Measurements from ENCODE around the gene C1QBP.
"Not testable (repeated sequence)": the region's sequence is repeated elsewhere in the genome, so short reads cannot be mapped to it uniquely, and the experiment has no call there.

The C1QBP gene, protein sequence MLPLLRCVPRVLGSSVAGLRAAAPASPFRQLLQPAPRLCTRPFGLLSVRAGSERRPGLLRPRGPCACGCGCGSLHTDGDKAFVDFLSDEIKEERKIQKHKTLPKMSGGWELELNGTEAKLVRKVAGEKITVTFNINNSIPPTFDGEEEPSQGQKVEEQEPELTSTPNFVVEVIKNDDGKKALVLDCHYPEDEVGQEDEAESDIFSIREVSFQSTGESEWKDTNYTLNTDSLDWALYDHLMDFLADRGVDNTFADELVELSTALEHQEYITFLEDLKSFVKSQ

DNA sequence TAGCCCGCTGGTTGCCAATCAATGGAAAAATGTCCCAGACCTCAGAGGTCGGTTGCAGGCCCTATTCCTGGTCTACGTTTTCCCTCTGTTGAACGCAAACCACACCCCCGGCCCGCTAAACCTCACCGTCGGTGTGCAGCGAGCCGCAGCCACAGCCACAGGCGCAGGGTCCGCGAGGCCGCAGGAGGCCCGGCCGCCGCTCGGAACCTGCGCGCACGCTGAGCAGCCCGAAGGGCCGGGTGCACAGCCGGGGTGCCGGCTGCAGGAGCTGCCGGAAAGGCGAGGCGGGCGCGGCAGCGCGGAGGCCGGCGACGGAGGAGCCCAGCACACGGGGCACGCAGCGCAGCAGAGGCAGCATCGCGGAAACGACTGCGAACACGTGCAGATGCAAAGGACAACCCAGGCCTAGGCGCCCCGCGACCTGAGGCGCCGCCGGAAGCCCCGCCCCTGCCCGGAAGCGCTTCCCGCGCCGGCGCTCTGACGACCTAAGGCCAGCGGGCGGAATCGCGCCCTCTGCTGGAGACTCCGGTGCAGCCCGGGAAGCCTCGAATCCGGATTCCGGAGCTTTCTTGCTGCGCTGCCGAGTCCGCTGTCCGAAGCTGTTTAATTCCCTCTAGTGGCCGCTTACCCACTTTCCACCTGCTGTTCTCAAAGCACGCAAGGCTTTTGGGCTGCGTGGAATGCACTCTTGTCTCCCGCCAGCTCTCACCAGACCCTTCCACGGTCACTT lies at the start of gene C1QBP:
C1QBP (minus strand) TSS at position 440 of the 730 bp plus-strand sequence; CDS start at position 358, 82 bp downstream.
- peak; percentile 67 for DNase-seq

DNA sequence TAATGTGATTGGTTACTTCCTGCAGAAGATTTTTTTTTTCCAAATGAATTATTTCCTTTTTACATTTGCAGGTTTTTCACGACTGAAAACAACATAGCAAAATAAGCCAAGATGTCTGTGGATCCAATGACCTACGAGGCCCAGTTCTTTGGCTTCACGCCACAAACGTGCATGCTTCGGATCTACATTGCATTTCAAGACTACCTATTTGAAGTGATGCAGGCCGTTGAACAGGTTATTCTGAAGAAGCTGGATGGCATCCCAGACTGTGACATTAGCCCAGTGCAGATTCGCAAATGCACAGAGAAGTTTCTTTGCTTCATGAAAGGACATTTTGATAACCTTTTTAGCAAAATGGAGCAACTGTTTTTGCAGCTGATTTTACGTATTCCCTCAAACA lies 49.8 kb upstream of the C1QBP start:
- no peak for DNase-seq

DNA sequence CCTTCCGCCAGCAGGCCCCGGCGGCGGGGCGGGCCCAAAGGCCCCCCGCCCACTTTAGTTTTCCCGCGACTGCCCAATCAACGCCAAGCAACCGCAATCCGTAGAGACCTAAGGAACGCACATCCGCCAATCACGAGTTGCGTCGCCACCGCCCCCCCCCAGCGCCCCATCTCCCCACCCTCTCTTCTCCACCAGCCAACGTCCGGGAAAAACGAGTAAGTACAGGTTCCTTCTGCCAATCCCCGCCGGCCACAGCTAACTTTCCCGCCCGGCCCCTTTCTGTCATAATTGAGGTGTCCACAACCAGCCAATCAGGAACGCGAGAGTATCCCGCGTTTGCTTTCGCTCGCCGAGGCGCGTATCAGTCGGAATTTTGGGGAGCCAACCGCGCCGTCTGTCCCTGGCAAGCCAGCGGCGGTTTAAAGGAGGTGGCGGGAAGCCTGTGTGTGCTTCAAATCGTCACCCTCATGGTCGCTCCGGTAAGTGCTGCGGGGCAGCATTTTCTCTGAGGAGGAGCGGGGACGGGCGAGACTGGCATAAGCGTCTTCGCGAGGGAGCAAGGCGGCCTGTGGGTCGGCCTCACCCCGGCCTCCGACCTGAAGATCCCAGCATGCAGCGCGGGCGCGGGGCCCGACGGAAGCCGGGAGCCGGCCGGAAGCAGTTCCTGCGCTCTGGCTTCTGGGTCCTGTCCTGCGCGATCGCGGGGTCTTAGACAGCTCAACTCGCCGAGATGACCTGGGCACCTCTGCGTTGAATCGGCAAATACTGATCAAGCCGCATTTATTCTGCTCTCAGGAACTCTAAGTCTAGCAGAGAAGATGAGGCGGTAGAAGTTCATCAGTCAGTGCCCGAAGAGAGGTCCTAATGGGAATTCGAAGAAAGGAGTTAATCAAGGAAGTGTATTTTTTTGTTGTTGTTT lies 47.5 kb upstream of the C1QBP start, which contains the start of gene MIS12:
MIS12 (plus strand) TSS at position 361 of the 919 bp plus-strand sequence. CDS start 2,297 bp downstream, outside the sequence.
- peak; percentile 97 for DNase-seq

DNA sequence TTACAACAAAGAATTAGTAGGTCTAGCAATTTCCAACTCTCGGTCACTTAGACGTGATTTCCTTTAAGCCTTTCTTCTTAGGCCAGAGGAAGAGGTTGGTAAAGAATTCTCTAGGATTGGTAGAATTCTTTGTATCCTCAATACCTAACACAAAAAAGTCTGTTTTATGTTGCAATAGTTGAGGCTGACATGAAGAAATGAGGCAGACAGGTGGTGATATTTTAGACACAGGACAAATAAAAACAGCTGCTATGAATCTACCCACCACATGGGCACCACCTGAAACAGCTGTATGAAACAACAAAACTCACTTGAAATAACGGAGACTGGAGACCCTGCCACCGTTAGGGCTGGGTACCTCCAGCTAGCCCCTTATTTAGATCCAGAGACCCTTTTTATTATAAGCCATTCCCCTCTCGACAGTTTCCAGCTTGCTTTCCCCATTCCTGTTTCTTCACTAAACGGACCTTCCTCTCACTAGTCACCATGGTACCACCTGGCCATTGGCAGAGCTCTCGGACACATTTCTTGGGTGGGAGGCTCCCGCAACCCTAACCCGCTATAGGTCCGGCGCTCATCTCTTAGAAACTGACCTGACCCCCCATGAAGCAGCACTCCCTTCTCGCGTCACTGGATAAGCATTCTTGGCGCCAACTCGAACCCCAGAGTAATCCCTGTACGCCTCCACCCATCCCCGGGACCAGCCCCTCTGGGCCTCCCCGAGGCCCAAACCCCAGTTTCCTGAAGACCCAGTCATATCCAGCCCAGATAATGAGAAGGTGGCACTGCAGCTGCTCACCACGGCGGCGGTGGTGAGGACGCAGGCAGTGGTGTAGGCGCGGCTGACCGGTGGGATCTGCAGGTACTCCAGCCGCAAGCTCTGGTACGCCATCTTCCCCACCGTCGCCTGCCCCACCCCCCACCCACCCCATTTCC lies 46.6 kb upstream of the C1QBP start, which contains the start of gene DERL2:
DERL2 (minus strand) TSS at position 909 of the 936 bp plus-strand sequence; CDS start at position 892, 17 bp downstream.
- no peak for DNase-seq

DNA sequence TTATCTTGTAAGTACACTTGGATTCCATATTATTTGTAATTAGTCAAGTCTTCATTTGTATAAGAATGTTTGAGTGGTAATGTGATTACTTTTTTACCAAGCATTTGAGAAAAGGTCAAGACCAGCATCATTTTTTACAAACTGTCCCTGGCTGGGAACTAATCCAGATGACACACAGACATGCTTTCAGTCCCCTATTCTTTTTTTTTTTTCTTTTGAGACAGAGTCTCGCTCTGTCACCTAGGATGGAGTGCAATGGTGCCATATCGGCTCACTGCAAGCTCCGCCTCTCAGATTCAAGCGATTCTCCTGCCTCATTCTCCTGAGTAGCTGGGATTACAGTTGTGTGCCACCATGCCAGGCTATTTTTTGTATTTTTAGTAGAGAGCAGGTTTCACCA lies 42.5 kb upstream of the C1QBP start:
- no peak for DNase-seq

DNA sequence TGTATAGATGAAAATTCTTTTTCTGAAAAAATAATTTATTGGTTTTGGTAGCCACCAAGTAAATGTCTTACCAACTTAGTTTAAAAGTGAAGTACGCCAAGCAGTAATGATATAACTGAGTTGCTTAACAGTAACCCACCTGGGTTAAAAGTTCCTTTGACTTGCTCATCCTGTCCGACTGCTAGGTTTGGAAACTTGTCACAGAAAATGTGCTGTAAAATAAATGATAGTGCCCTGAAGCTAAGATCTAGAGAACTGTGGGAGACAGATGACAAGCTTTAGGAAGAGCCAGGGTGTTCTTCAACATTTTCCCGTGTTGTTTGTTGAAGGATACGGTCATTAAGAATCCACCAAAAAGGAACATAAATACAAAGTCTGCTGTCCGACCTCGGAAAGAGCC lies 42.0 kb upstream of the C1QBP start:
- no peak for DNase-seq

DNA sequence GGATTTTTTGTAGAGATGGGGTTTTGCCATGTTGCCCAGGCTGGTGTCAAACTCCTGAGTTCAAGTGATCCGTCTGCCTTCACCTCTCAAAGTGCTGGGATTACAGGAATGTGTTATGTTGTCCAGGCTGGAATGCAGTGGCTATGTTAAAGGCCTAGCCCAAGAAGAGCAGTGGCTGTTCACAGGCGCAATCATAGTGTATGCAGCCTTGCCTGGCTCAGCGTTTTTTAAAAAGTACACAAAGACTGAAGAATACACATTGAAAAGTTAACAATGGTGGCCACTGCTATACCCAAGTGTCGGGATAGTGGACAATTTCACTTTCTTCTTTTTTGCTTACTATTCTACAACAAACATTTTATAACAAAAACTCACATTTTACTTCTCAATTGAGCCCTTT lies 40.0 kb upstream of the C1QBP start:
- DNase-seq: no peak

DNA sequence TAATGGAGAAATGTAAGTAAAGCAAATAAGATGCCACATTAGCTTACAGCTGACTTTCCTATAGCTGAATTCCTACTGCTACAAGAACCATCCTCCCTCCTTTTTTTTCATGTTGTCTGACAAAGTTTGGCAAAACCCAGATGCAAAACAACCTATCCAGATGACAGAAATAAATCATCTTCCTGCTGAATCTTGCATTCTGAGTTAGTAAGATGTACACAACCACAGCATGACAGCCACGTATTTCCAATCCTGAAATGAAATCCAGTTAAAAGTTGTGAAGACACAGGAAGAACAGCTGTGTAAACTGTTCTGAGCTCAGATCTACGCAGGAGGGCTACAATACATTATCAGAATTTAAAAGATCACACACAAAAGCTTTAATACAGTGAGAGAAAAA lies 35.0 kb upstream of the C1QBP start:
- no peak for DNase-seq

DNA sequence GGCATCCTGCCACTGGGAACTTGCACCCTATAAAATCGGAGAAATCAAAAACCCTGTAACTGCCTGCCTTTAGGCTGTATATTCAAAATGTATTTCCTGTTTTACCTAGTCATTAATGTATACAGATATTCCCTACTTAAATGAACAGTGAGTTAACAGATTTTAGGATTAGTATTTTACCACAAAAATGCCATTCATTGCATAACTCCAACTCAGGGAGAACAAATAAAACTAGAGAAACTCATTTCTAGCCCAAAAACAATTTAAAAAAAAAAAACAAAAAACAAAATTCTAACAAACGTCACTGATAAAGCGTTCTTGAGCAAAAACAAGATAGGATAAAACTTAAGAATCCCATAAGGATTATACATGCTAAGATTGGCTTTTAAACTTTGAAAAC lies 33.6 kb upstream of the C1QBP start:
- no peak for DNase-seq

DNA sequence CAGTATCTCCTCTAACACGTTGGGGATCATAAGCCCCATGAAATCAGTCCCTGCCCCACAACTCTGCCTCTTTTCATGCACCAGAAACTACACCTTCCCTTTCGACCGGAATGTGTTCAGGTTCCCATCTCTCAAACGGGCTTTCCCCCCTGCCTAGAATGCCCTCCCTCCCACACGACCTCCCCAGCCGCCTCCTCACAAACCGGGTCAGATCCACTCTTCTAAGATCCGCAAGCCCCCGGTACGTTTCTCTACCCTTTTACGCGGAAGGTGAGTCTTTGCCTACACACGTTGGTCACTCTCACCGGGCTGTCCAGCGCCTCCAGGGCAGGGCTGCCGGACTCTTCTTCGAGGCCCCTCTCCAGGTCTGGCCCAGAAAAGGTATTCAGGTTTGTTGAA lies 29.1 kb upstream of the C1QBP start:
- DNase-seq: no peak

DNA sequence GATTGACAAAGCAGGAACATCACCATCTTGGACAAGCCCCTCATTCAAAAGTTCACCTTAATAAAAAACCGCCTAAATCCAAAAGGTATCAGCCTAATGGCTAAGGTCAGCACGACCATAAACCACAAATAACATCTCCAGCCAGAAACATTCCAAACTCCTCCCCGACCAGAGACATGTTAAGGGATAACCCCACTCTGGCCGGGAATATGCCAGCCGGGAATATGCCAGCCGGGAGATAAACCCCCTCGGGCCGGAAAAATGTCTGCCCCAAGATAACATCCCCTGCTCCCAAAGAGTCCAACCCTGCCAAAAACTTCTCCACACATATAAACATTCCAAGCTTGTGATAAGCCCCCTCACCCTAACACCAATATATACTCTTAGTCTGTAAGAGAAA lies 28.5 kb upstream of the C1QBP start:
- no peak for DNase-seq

DNA sequence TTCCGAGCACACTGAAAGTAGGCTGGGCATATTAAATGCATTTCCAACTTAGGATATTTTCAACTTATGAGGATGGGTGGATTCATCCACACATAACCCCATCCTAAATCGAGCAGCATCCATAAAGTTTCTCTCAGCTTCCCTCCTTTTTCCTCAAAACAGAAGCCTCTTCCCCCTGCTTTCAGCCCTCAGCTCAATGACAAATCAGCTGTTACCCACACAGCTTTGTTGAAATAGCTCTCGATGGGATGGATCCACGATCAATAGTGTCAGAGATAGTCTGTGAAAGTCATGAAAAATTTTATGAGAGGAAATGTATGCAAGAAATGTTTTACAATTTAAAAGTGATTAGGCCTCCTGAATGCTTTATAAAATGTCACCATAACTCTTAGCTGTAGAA lies 27.3 kb upstream of the C1QBP start:
- no peak for DNase-seq

DNA sequence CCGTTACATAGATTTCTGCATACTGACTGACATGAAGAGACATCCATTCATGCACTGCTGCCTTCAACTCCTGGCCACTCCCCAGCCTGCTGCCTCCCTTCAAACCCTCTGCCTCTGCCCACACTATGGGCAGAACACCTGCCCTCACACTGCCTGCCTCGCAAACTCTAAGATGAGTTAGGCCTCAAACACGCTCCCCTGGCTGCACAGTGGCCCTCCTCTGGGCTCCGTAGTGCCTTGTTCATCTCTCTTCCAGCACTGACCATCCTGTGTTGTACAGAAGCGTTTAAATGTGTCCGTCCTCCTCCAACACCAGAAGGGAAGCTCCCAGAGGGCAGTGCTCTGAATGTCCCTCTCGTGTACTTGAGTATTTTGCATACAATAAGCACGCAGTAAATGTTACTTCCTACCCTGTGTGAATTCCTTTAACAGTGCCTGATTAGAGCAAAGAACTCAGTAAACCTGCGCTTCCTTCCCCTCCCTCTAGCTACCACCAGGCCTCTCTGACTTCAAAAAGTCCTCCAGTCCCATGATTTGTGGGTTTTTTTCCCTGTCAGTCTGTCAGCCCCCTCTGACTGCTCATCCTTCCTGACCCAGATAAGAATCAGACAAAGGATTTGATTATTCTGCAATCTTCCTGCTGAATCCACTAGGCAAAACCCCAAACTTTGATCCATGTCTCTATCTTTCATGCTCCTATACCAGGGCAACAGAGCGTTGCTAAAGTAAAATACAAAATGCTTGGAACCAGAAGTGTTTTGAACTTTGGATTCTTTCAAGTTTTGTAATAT lies 26.0 kb upstream of the C1QBP start:
- no peak for DNase-seq

DNA sequence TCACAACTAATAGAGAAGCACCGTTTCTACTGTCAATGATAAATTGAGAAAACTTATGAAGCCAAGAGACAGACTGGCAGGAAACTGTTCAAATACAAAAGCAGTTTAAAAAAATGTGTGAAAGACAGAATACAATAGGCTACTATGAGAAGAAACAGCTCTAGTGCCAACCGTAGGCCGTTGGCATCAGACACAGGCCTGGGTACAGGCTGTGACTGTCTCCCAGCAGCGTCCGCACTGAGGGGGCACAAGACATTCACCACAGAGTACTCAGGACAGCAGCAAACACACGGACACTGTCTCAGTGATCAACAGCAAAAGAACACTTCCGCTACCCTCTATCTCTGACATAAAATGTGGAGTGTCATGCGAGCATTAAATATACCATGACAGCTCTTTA lies 7.8 kb upstream of the C1QBP start:
- DNase-seq: no peak

DNA sequence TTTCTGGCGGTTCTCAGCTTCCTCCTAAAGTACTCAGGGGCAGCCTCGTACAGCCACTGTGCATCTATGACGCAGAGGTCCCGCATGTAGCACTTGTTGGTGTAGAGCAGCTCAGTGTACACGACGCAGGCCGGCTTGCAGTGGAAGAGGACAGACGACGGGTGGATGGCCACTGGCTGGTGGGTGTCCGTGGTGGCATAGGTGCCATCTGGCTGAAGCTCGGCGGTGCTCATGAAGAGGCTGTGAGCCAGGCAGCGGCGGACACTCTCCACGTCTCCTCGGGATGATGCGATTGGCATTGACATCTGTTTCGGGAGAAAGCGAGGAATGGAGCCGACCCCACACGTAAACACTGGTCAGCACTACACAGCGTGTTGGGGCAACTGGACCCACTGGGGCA lies 5.3 kb upstream of the C1QBP start:
- no peak for DNase-seq

DNA sequence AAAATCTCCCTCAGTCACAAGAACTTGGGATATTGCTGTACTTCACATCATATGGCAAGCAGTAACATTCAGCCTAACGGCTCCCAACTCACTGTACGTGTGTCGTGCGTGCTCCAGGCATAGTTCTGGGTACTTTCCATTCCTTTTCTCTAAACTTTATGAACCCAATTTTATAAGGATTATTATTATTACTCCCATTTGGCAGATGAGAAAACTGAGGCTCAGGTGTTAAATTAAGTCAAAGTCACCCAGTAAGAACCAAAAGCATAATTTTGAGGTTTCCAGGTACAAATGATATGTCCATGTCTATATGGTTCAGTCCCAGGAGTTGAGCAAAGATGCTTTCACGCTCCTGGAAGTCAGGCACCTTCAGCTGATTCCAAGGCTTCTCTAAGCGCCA lies 4.8 kb upstream of the C1QBP start:
- no peak for DNase-seq

DNA sequence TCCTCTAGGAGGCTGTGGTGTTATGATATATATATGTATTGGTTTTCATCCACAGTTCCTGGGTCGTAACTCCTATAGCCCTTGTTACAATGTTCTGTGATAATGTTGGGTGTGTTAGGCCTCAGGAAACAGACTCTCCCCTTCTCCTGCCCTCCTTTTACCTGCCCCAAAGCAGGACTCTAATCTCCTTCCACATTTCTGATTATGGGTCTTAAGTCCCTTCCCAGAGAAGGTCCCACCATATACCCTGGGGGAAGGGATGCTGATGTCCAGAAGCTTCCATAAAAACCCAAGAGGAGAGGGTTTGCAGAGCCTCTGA lies 450 bp upstream of the C1QBP start:
- DNase-seq: no peak

DNA sequence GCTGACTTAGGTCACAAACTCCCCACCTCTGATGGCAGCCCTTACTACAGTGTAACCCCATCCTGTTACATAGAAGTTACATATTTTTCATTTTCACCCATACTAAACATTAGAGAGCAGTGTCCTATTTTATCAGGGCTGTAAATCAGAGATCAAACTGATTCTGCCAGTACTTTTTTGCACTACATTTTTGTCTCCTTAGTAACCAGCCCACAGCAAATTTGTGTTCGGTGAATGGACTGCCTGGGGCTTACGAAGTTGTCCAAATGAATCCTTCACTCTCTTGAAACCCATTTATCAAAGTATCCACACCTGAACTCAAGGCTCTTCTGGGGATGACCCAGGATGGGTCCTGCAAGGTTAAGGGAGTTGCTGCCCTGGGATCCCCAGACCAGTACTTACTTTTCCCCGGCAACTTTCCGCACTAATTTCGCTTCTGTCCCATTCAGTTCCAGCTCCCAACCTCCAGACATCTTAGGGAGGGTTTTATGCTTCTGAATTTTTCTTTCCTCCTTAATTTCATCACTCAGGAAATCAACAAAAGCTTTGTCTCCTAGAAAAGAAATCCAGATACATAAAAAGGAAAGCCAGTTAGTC lies 1.1 kb downstream of the C1QBP start:
- DNase-seq: no peak

DNA sequence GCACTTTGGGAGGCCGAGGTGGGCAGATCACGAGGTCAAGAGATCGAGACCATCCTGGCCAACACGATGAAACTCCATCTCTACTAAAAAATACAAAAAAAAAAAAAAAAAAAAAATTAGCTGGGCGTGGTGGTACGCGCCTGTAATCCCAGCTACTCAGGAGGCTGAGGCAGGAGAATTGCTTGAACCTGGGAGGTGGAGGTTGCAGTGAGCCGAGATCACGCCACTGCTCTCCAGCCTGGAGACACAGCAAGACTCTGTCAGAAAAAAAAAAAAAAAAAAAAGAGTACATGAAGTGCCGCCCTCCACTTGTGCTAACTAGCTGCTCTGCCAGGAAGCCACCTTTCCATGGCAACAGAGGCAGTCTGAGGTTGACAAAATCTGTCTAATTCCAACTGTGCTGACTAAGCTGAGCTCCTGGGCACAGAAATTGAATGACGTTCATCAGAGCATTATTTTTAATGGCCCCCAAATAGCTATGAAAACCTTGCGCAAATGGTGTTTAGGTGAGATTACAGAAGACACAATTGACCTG lies 3.1 kb downstream of the C1QBP start:
- not testable (repeated sequence) for DNase-seq

DNA sequence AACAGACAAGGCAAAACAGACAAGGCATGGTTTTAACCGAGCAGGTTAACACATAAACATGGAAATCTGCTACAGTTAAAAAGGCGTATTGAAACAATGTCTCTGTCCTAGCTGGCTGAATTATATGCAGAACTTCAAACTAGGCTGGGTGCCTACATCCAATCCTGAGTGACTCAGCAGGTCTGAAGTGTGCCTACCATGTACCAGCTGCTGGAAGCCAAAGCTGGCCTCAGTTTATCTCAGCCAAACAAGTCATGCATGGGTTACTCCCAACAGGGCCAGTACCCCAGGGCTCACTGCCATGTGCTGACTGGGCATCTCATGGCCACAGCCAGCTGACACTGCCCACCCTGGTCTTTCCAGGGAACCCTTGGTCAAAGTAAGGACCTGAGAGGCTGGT lies 4.0 kb downstream of the C1QBP start:
- no peak for DNase-seq
